Liver (tissue), 9 donors: ENCODE data around the gene PLXNA2. TPM values are rescaled to one million over a fixed set of nuclear protein-coding genes. Genes with fewer than 3 reads are reported as not detected.

ENCODE experiments used
- DNase-seq: peaks from one replicate; pipeline ENCODE4 v3.0.0-alpha.2; 2017; ENCODE audit warnings: low spot score
- H3K27ac ChIP-seq, 2 donors: one replicate each; pipeline ENCODE4 v1.7.0; 2013; ENCODE audit warnings: inconsistent platforms in 2 of 2, low read length in 2 of 2, control low read depth in 1 of 2, low read depth in 1 of 2, mild to moderate bottlenecking in 1 of 2
- H3K27me3 ChIP-seq, 4 donors: one replicate each; pipeline versions ENCODE4 v1.6.1 to v1.7.0; 2013; ENCODE audit warnings: low read length in 3 of 4, inconsistent platforms in 1 of 4, mild to moderate bottlenecking in 1 of 4, moderate library complexity in 1 of 4; ENCODE audit not compliant: control insufficient read depth in 4 of 4, insufficient read depth in 4 of 4
- H3K36me3 ChIP-seq, 4 donors: one replicate each; pipeline versions ENCODE4 v1.6.1 to v1.7.0; 2013; ENCODE audit warnings: low read length in 3 of 4, mild to moderate bottlenecking in 3 of 4, low read depth in 1 of 4, moderate library complexity in 1 of 4; ENCODE audit not compliant: control insufficient read depth in 4 of 4, insufficient read depth in 3 of 4
- H3K4me1 ChIP-seq, 4 donors: one replicate each; pipeline versions ENCODE4 v1.6.1 to v1.7.0; 2013; ENCODE audit warnings: low read length in 3 of 4, mild to moderate bottlenecking in 3 of 4, moderate library complexity in 1 of 4; ENCODE audit not compliant: control insufficient read depth in 4 of 4, insufficient read depth in 4 of 4
- H3K4me3 ChIP-seq, 3 donors: one replicate each; pipeline versions ENCODE4 v1.6.1 to v1.7.0; 2013; ENCODE audit warnings: low read length in 3 of 3, control low read depth in 1 of 3, low read depth in 1 of 3, mild to moderate bottlenecking in 1 of 3
- H3K9ac ChIP-seq, 2 donors: one replicate each; pipeline ENCODE4 v1.7.0; 2013; ENCODE audit warnings: low read length in 2 of 2, mild to moderate bottlenecking in 2 of 2, moderate library complexity in 2 of 2, control low read depth in 1 of 2, low read depth in 1 of 2
- H3K9me3 ChIP-seq, 4 donors: one replicate each; pipeline versions ENCODE4 v1.6.1 to v1.7.0; 2013; ENCODE audit warnings: low read length in 3 of 4; ENCODE audit not compliant: control insufficient read depth in 4 of 4
- EGR1 ChIP-seq, 2 donors: IDR thresholded peaks; 2 replicates each; pipeline ENCODE4 v1.6.1; 2016 to 2018; ENCODE audit warnings: antibody characterized with exemption in 2 of 2, low read depth in 2 of 2
- FOXA1 ChIP-seq: IDR thresholded peaks from 2 replicates; pipeline ENCODE4 v1.6.1; 2016; ENCODE audit warnings: antibody characterized with exemption
- HNF4A ChIP-seq, 2 donors: conservative IDR thresholded peaks; 2 replicates each; pipeline ENCODE4 v1.6.1; 2016; ENCODE audit warnings: antibody characterized with exemption in 2 of 2, mild to moderate bottlenecking in 2 of 2
- HNF4G ChIP-seq: IDR thresholded peaks from 2 replicates; pipeline ENCODE4 v1.6.1; 2016; ENCODE audit warnings: antibody characterized with exemption
- JUND ChIP-seq, 2 donors: IDR thresholded peaks; 2 replicates each; pipeline ENCODE4 v1.6.1; 2016; ENCODE audit warnings: antibody characterized with exemption in 2 of 2
- NR2F2 ChIP-seq: IDR thresholded peaks from 2 replicates; pipeline ENCODE4 v1.6.1; 2016; ENCODE audit warnings: antibody characterized with exemption
- RAD21 ChIP-seq, 2 donors: IDR thresholded peaks; 2 replicates each; pipeline ENCODE4 v1.6.1; 2016; ENCODE audit warnings: antibody characterized with exemption in 2 of 2, mild to moderate bottlenecking in 2 of 2
- RXRA ChIP-seq, 2 donors: IDR thresholded peaks; 2 replicates each; pipeline ENCODE4 v1.6.1; 2017 to 2018; ENCODE audit warnings: antibody characterized with exemption in 2 of 2, mild to moderate bottlenecking in 1 of 2
- SP1 ChIP-seq: IDR thresholded peaks from 2 replicates; pipeline ENCODE4 v1.6.1; 2018; ENCODE audit warnings: antibody characterized with exemption, mild to moderate bottlenecking
- TAF1 ChIP-seq: conservative IDR thresholded peaks from 2 replicates; pipeline ENCODE4 v1.6.1; 2016; ENCODE audit warnings: antibody characterized with exemption, mild to moderate bottlenecking
- YY1 ChIP-seq: IDR thresholded peaks from 2 replicates; pipeline ENCODE4 v1.6.1; 2016; ENCODE audit warnings: antibody characterized with exemption, mild to moderate bottlenecking
- whole genome bisulfite sequencing: extraction: QIAGEN DNeasy Blood & Tissue Kit; methylation state at CpG from one replicate; pipeline ENCODE4 v1.1.7; 2013; 5-methylcytosine and 5-hydroxymethylcytosine counted together
- polyA plus RNA-seq, 2 donors: library from polyadenylated mRNA; stranded (reverse) in 1 of 2; unstranded in 1 of 2; fragments of 200-250 nt in 1 of 2; fragments of >200 nt in 1 of 2; fragmentation: Nextera tagmentation in 1 of 2; extraction: Ambion mirVana in 1 of 2; gene quantifications; one replicate each; pipeline versions ENCODE4 v1.2.1 to v1.2.3, GENCODE V29; 2013 to 2015
- total RNA-seq, 2 donors: library from RNA; depleted of rRNA; stranded (reverse); fragments of >200 nt; gene quantifications; one replicate each; pipeline ENCODE4 v1.2.3, GENCODE V29; 2014
- TF ChIP-seq, protein P1 (sequence below): fragments of 150-350 bp; IDR thresholded peaks from 2 replicates; pipeline ENCODE4 v1.5.1; 2017; ENCODE audit warnings: improper control_type of control experiment, low read depth, low read length; ENCODE audit not compliant: missing input control
- TF ChIP-seq, protein P2 (sequence below): IDR thresholded peaks from 2 replicates; pipeline ENCODE4 v1.6.1; 2016; ENCODE audit warnings: antibody characterized with exemption
- TF ChIP-seq, protein P3 (sequence below): IDR thresholded peaks from 2 replicates; pipeline ENCODE4 v1.6.1; 2016; ENCODE audit warnings: antibody characterized with exemption
- TF ChIP-seq, protein P4 (sequence below): IDR thresholded peaks from 2 replicates; pipeline ENCODE4 v1.6.1; 2016; ENCODE audit warnings: antibody characterized with exemption, mild to moderate bottlenecking
- donor health status: healthy.
- donor health status: healthy.
- donor health status: healthy.
- donor health status: healthy.
- donor health status: healthy.

PLXNA2 gene
- total and polyA plus RNA-seq, 4 donors, result 1.8 to 9.2 (median 2.8) TPM

DNA sequence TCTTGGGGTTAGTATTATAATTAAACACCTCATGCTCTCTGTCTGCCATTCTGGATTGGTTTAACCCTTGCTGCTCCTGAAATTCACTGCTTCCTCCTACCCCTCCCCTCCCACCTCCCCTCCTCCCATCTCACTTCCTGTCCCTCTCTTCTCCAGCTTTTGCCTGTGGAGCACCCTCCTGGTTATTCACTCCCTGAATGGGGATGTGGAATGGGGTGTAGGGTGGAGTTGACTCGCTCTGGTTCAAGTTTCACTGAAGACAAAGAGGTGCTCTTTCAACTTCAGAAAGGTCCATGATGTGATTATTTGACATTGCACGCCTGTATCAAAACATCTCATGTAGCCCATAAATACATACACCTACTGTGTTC is 160.5 kb downstream of the PLXNA2 start (continued):
- TF ChIP-seq, protein P1, sequence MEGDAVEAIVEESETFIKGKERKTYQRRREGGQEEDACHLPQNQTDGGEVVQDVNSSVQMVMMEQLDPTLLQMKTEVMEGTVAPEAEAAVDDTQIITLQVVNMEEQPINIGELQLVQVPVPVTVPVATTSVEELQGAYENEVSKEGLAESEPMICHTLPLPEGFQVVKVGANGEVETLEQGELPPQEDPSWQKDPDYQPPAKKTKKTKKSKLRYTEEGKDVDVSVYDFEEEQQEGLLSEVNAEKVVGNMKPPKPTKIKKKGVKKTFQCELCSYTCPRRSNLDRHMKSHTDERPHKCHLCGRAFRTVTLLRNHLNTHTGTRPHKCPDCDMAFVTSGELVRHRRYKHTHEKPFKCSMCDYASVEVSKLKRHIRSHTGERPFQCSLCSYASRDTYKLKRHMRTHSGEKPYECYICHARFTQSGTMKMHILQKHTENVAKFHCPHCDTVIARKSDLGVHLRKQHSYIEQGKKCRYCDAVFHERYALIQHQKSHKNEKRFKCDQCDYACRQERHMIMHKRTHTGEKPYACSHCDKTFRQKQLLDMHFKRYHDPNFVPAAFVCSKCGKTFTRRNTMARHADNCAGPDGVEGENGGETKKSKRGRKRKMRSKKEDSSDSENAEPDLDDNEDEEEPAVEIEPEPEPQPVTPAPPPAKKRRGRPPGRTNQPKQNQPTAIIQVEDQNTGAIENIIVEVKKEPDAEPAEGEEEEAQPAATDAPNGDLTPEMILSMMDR, result no peak

DNA sequence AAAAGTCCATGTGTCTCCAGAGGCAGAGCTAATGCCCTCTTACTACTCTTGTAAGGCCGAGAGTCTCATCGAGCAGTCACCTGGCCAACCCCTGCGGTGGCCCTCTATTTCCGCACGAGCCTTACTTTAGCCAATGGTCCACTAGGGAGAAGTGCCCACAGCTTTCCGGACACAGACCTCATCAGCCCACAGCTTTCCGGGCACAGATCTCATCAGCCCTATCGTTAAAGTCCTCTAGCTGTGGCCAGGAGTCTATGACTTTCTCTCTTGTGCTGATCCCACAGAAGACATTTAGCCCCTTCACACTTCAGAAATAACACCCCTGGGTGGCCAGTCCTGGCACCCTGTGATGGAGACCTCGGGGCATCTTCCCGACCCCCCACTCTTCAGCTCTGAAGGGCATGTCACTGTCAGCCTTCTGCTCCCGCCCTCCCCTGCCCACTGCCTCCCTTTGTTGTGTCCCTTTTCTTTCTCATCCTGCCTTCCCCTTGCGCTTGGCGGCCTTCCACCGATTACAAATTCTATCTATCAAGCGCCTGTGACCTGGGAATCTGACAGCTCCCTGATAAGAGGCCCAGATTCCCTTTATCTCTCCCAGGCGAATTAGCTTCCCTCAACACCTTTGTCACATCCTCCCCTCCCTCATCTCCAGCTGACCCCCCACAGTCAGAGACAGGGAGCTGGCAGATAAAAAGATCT is 161.0 kb downstream of the PLXNA2 start:
- peaks cover 2 to 23% (median 4%) of the 10 kb centered on the region in 4 donors for H3K36me3 ChIP-seq
- 90% methylated on average over 16 of the region's 16 CpGs for WGBS
- H3K27me3 ChIP-seq, result no peaks in the 10 kb centered on the region

DNA sequence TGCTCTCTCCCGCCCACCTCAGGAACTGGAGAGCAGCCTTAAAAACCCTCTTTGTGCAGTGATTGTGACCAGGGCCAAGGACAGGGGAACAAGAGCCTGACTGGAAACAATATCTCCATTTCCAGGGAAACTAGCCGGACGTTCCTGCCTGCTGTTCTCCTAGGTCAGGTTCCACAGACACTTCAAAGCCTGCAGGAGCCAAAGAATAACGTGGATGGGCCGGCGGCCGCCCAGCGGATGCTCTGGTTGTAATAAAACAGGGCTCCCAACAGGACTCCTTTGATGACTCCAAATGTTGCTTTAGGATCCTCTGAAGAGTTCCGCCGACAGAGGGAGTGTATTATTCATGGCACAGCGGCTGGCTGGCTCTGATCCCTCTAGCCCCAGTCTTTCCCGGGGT is 162.2 kb downstream of the PLXNA2 start:
- peaks cover 2 to 23% (median 4%) of the 10 kb centered on the region in 4 donors for H3K36me3 ChIP-seq
- no peak overlapping the region for H3K4me3 ChIP-seq
- H3K9me3 ChIP-seq, result no peaks in the 10 kb centered on the region
- no peak overlapping the region for H3K9ac ChIP-seq
- no peak overlapping the region for H3K27ac ChIP-seq
- no peaks in the 10 kb centered on the region for H3K27me3 ChIP-seq
- TF ChIP-seq, protein P1, result no peak
- TF ChIP-seq JUND (IDR thresholded peaks at IDR 0.05) (no peak), RXRA (IDR thresholded peaks at IDR 0.05) (no peak), HNF4A (conservative IDR thresholded peaks at IDR 0.05) (no peak), NR2F2 (no peak), RAD21 (IDR thresholded peaks at IDR 0.05) (no peak), FOXA1 (no peak), YY1 (no peak), TAF1 (no peak), HNF4G (no peak), EGR1 (IDR thresholded peaks at IDR 0.05; ENCODE audit: low read depth in 2 of 2) (no peak)
- TF ChIP-seq, protein P2, sequence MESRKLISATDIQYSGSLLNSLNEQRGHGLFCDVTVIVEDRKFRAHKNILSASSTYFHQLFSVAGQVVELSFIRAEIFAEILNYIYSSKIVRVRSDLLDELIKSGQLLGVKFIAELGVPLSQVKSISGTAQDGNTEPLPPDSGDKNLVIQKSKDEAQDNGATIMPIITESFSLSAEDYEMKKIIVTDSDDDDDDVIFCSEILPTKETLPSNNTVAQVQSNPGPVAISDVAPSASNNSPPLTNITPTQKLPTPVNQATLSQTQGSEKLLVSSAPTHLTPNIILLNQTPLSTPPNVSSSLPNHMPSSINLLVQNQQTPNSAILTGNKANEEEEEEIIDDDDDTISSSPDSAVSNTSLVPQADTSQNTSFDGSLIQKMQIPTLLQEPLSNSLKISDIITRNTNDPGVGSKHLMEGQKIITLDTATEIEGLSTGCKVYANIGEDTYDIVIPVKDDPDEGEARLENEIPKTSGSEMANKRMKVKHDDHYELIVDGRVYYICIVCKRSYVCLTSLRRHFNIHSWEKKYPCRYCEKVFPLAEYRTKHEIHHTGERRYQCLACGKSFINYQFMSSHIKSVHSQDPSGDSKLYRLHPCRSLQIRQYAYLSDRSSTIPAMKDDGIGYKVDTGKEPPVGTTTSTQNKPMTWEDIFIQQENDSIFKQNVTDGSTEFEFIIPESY, result no peak
- TF ChIP-seq, protein P3, sequence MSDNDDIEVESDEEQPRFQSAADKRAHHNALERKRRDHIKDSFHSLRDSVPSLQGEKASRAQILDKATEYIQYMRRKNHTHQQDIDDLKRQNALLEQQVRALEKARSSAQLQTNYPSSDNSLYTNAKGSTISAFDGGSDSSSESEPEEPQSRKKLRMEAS, result no peak
- TF ChIP-seq, protein P4, sequence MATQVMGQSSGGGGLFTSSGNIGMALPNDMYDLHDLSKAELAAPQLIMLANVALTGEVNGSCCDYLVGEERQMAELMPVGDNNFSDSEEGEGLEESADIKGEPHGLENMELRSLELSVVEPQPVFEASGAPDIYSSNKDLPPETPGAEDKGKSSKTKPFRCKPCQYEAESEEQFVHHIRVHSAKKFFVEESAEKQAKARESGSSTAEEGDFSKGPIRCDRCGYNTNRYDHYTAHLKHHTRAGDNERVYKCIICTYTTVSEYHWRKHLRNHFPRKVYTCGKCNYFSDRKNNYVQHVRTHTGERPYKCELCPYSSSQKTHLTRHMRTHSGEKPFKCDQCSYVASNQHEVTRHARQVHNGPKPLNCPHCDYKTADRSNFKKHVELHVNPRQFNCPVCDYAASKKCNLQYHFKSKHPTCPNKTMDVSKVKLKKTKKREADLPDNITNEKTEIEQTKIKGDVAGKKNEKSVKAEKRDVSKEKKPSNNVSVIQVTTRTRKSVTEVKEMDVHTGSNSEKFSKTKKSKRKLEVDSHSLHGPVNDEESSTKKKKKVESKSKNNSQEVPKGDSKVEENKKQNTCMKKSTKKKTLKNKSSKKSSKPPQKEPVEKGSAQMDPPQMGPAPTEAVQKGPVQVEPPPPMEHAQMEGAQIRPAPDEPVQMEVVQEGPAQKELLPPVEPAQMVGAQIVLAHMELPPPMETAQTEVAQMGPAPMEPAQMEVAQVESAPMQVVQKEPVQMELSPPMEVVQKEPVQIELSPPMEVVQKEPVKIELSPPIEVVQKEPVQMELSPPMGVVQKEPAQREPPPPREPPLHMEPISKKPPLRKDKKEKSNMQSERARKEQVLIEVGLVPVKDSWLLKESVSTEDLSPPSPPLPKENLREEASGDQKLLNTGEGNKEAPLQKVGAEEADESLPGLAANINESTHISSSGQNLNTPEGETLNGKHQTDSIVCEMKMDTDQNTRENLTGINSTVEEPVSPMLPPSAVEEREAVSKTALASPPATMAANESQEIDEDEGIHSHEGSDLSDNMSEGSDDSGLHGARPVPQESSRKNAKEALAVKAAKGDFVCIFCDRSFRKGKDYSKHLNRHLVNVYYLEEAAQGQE, result no peak
- H3K4me1 ChIP-seq, result peaks cover 0 to 3% (median 1%) of the 10 kb centered on the region in 4 donors
- 91% methylated on average over 12 of the region's 12 CpGs for WGBS
- no peak for DNase-seq

More for the DNA sequence above, 161.0 kb downstream of the PLXNA2 start:
- TF ChIP-seq RXRA (IDR thresholded peaks at IDR 0.05) (no peak), SP1 (no peak)
- H3K9ac ChIP-seq, result no peak overlapping the region
- no peak overlapping the region for H3K27ac ChIP-seq
- no peak for DNase-seq
- H3K4me3 ChIP-seq, result no peak overlapping the region
- no peaks in the 10 kb centered on the region for H3K9me3 ChIP-seq
- H3K4me1 ChIP-seq, result peaks cover 0 to 3% (median 1%) of the 10 kb centered on the region in 4 donors
